IPS-15b (cell line): ENCODE measurements around the gene CYP2C19.
"Not testable (repeated sequence)": the region's sequence is repeated elsewhere in the genome, so short reads cannot be mapped to it uniquely, and the experiment has no call there.

Experiments used
- H3K27me3 ChIP-seq: one replicate; pipeline ENCODE4 v1.6.1; 2013; ENCODE audit warnings: low read length; ENCODE audit not compliant: control insufficient read depth, insufficient read depth
- H3K36me3 ChIP-seq: one replicate; pipeline ENCODE4 v1.6.1; 2013; ENCODE audit warnings: low read length; ENCODE audit not compliant: control insufficient read depth, insufficient read depth
- H3K4me1 ChIP-seq: one replicate; pipeline ENCODE4 v1.6.1; 2013; ENCODE audit warnings: mild to moderate bottlenecking, low read length; ENCODE audit not compliant: control insufficient read depth, insufficient read depth
- H3K4me3 ChIP-seq: one replicate; pipeline ENCODE4 v1.5.1; 2013; ENCODE audit warnings: low read depth, low read length
- H3K9ac ChIP-seq: one replicate; pipeline ENCODE4 v1.6.1; 2013; ENCODE audit warnings: low read depth, mild to moderate bottlenecking, low read length
- H3K9me3 ChIP-seq: one replicate; pipeline ENCODE4 v1.6.1; 2013; ENCODE audit warnings: mild to moderate bottlenecking, low read length; ENCODE audit not compliant: control insufficient read depth, insufficient read depth

The CYP2C19 gene

DNA sequence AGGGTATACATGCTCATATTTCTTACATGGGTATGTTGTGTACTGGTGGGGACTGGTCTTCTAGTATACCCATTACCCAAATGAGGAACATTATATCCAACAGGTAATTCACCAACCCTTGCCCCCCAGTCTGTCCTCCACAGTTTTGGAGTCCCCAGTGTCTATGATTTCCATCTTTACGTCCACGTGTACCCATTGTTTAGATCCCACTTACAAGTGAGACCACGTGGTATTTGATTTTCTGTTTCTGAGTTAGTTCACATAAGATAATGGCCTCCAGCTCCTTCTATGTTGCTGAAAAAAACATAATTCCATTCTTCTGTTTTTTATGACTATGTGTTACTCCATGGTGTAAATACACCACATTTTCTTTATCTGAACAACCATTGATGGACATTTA is 126.6 kb downstream of the CYP2C19 start:
- H3K36me3 ChIP-seq, result no peaks in the 10 kb centered on the region
- H3K9me3 ChIP-seq, result no peaks in the 10 kb centered on the region
- no peak overlapping the region for H3K4me3 ChIP-seq
- H3K9ac ChIP-seq, result no peak overlapping the region
- H3K4me1 ChIP-seq, result no peaks in the 10 kb centered on the region
- H3K27me3 ChIP-seq, result no peaks in the 10 kb centered on the region

DNA sequence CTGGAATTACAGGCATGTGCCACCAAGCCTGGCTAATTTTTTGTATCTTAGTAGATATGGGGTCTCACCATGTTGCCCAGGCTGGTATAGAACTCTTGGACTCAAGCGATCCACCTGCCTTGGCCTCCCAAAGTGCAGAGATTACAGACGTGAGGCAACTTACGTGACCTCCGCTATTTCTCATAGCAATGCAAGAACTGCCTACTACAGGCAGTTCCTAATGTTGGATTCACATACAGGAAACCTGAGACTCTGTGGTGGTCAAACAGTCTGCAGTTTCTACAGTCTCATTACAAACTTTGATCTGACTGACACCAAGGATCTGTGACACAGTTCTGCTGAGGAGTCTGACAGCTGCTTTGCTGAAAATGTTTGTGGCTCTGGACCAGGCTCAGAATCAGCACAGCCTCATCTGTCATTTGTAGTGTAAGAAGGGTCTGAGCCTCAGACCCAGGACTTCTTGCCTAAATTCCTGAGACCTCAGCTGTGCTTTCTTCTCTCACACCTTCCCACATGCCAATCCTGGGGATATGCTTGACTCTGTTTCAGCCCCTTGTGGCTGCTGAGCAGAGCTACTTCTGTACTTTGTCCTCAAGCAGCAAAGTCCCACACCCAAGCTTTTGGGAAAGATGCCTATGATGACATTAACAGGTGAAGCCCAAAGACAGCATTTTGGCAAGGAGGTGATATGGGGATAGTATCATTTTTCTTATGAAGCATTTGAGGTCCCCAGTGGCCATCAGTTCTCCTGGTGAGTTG is 128.0 kb downstream of the CYP2C19 start:
- no peaks in the 10 kb centered on the region for H3K36me3 ChIP-seq
- no peaks in the 10 kb centered on the region for H3K27me3 ChIP-seq
- H3K9ac ChIP-seq, result no peak overlapping the region
- H3K4me3 ChIP-seq, result no peak overlapping the region
- no peaks in the 10 kb centered on the region for H3K4me1 ChIP-seq
- no peaks in the 10 kb centered on the region for H3K9me3 ChIP-seq

DNA sequence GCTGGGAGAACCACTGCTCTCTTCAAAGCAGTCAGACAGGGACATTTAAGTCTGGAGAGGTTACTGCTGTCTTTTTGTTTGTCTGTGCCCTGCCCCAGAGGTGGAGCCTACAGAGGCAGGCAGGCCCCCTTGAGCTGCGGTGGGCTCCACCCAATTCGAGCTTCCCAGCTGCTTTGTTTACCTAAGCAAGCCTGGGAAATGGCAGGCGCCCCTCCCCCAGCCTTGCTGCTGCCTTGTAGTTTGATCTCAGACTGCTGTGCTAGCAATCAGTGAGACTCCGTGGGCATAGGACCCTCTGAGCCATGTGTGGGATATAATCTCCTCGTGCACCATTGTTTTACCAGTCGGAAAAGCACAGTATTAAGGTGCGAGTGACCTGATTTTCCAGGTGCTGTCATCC is 135.9 kb downstream of the CYP2C19 start:
- H3K4me3 ChIP-seq, H3K9ac ChIP-seq, H3K4me1 ChIP-seq, H3K9me3 ChIP-seq, H3K27me3 ChIP-seq, H3K36me3 ChIP-seq: not testable (repeated sequence)

DNA sequence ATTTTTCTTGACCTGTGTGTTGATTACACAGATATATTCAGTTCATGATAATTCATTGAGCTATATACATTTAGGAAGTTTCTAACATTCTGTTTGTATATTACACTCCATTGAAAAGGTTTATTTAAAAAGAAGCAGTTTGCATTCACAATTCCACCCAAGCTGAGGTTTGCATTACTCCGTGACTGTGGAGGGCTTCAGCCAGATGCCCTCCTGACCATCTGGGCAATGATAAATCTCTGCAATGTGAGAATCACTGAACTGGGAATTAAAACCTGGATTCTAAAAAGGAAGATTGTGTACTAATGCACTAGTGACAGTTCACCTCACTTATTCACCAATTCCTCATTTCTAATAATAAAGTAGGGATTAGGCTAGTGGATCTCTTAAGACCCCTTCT is 139.6 kb downstream of the CYP2C19 start:
- Histone ChIP-seq H3K9ac (no peak overlapping the region), H3K4me1 (no peaks in the 10 kb centered on the region), H3K36me3 (no peaks in the 10 kb centered on the region), H3K9me3 (no peaks in the 10 kb centered on the region), H3K27me3 (no peaks in the 10 kb centered on the region), H3K4me3 (no peak overlapping the region)

DNA sequence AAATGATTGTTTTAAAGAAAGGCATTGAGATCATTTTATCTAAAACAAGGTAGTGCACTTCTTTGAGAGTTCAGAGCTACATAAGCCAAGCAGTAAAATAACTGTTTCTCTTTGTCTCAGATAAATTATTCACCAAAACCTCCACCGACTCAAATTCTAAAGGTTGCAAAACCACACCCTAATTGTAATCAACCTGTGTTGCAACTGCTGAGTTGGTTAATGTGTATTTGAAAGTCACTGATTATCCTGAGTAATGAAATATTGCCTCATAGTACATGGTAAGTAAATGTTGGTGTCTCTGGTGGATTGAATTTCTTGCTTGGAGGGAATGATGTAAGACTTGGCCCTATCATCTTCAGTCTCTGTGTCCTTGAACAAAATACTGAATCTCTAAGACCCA is 140.1 kb downstream of the CYP2C19 start:
- H3K9me3 ChIP-seq, result no peaks in the 10 kb centered on the region
- H3K4me3 ChIP-seq, result no peak overlapping the region
- no peaks in the 10 kb centered on the region for H3K27me3 ChIP-seq
- no peaks in the 10 kb centered on the region for H3K4me1 ChIP-seq
- H3K9ac ChIP-seq, result no peak overlapping the region
- H3K36me3 ChIP-seq, result no peaks in the 10 kb centered on the region
